Measurements from ENCODE around the gene SYT14.
A peak's percentile ranks its signal among the peaks of the same experiment; 100 is the strongest.

DNA sequence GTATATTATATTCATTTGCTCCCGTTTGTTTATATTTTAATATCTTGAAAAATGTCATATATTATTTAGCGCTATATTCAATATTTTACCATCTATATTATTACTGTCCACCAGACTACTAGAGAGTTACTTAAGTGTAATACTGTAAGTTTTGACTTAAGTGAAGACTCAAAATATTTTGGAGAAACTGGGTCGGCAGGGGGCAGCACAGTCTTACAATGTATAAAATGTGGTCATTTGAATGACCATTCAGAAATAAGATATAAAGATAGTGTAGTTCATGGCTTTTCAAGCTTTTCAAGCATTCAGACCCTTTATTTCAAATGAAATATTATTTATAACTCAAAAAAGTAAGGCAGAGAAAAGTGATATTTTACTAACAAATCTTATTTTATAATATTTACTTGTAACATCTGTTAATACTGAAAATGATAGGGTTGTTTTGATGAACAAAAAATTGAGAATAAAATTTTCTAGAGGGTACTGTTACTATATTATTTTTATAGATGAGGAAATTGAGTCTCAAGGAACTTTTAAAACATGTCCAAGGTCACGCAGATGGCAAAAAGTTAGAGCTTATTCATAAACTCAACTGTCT, 205.5 kb downstream of the SYT14 start:
- TF ChIP-seq GATA2 (IDR thresholded peaks at IDR 0.05; ENCODE audit: low read depth, low read length), result no peak
- peak; percentile 59; the same call in 1 of the 2 replicates for TF ChIP-seq GATA3 (IDR thresholded peaks at IDR 0.05; ENCODE audit: low read depth, low read length)

All from SH-SY5Y (cell line).